ENCODE results near the gene UNK. TPM values are rescaled to one million over a fixed set of nuclear protein-coding genes. Genes with fewer than 3 reads are reported as not detected.

UNK gene
- total and polyA plus RNA-seq, 9 of the 15 experiments (the other 6 are each of a cell fraction or from before 2014, with no cell fraction given) = 12.8 to 38.6 (median 24.8) TPM

GRCh38 chr17:75763269-75763607, 21.4 kb upstream of the UNK start:
- H4K20me1 ChIP-seq (replicated peaks; ENCODE audit: control insufficient read depth, insufficient read depth, low read length) = no peaks in the 10 kb centered on the region; the same call in 1 of the 2 replicates
- 94% methylated on average over 3 of the region's 3 CpGs for WGBS (ENCODE audit: insufficient coverage, low coverage, missing lambda C conversion rate)
- no peak overlapping the region for H3K4me2 ChIP-seq (ENCODE audit: insufficient read depth, low read length)
- BruUV-seq (replicated peaks) = no TSS peak
- H3K4me1 ChIP-seq (replicated peaks in 1 of 2; ENCODE audit: control insufficient read depth in 2 of 2, insufficient read depth in 2 of 2, low read length in 2 of 2) = peaks cover 12 to 44% of the 10 kb centered on the region in 2 experiments
- intact Hi-C loops (cut with micrococcal nuclease) = loop anchor here (5.0 kb wide), 1 partner anchor 84 kb away; no protein-coding TSS in a partner anchor
- in situ Hi-C loops (cut with MboI) = no loop called here
- ChIA-PET CTCF (ENCODE audit: low intra/inter-chr PET ratio) (no interaction called here), POLR2A (interaction anchor here (1.6 to 14.7 kb wide), 3 partner anchors 9 to 67 kb away, joined by 6 to 464 read pairs (median 8); a partner anchor contains a TSS)
- no peak overlapping the region for H2AFZ ChIP-seq (ENCODE audit: low read depth, low read length)
- peaks cover 4% of the 10 kb centered on the region for H3K9me1 ChIP-seq (ENCODE audit: control insufficient read depth, insufficient read depth, low read length)
- no peaks in the 10 kb centered on the region for H3K9me3 ChIP-seq (replicated peaks; ENCODE audit: control insufficient read depth, insufficient read depth, low read depth, low read length)
- ATAC-seq (no peak), FAIRE-seq (no peak), DNase-seq (ENCODE audit: extremely low read depth in 1 of 4, low spot score in 3 of 4) (no peak)
- H3K27me3 ChIP-seq (ENCODE audit: control insufficient read depth in 2 of 2, insufficient read depth in 2 of 2, low read length in 2 of 2) = no peaks in the 10 kb centered on the region
- no peaks in the 10 kb centered on the region for H3K36me3 ChIP-seq (ENCODE audit: control insufficient read depth, insufficient read depth, low read length)
- TF ChIP-seq ZNF143 (CRISPR knock-in tag; IDR thresholded peaks at IDR 0.05) = 0 out of 2 replicates have a peak, but pooled peaks have one; percentile 20
- TF ChIP-seq BRF1 (IDR thresholded peaks at IDR 0.05; ENCODE audit: borderline replicate concordance, extremely low read depth, insufficient read length) = no peak
- no peaks in the 10 kb centered on the region for H3K79me2 ChIP-seq (ENCODE audit: control insufficient read depth, insufficient read depth, low read length)
- no peak overlapping the region for H3K4me3 ChIP-seq
- H3K27ac ChIP-seq (ENCODE audit: extremely low read depth, low read depth, low read length) = no peak overlapping the region
- peak overlapping the region in 1 of 2 experiments; percentile 65; a peak in 1 of 4 replicates for H3K9ac ChIP-seq (ENCODE audit: insufficient read depth in 1 of 2, low read depth in 2 of 2, low read length in 2 of 2)

- FAIRE-seq = peak; percentile 15
- TF ChIP-seq HCFC1 (IDR thresholded peaks at IDR 0.05; ENCODE audit: low read depth, low read length) (no peak), ZNF197 (CRISPR knock-in tag; IDR thresholded peaks at IDR 0.05; ENCODE audit: low read depth) (no peak), GATA2 (CRISPR knock-in tag; IDR thresholded peaks at IDR 0.05) (no peak), KDM1A (IDR thresholded peaks at IDR 0.05) (peak in 1 of 2 experiments; percentile 48; a peak in 1 of 4 replicates), PTBP1 (IDR thresholded peaks at IDR 0.05; ENCODE audit: low read depth, low read length) (no peak), E4F1 (CRISPR knock-in tag; IDR thresholded peaks at IDR 0.05; ENCODE audit: borderline replicate concordance) (no peak), FOXA3 (CRISPR knock-in tag; conservative IDR thresholded peaks at IDR 0.05 in 1 of 2, IDR thresholded peaks at IDR 0.05 in 1 of 2) (peak in 1 of 2 experiments; percentile 34; a peak in 1 of 4 replicates), POLR2A (conservative IDR thresholded peaks at IDR 0.05) (no peak)
Observed at GRCh38 chr17:75763613-75764416, 20.8 kb upstream of the UNK start.

More at GRCh38 chr17:75763613-75764416, 20.8 kb upstream of the UNK start:
- WGBS (ENCODE audit: insufficient coverage, low coverage, missing lambda C conversion rate) = 72% methylated on average over 16 of the region's 16 CpGs
- Histone ChIP-seq H3K9me3 (replicated peaks; ENCODE audit: control insufficient read depth, insufficient read depth, low read depth, low read length) (no peaks in the 10 kb centered on the region), H3K9ac (ENCODE audit: insufficient read depth in 1 of 2, low read depth in 2 of 2, low read length in 2 of 2) (peak overlapping the region; percentile 88 to 92), H3K27ac (ENCODE audit: extremely low read depth, low read depth, low read length) (peak overlapping the region; percentile 59), H3K4me3 (peak overlapping the region; percentile 74), H3K27me3 (ENCODE audit: control insufficient read depth in 2 of 2, insufficient read depth in 2 of 2, low read length in 2 of 2) (no peaks in the 10 kb centered on the region), H3K4me2 (ENCODE audit: insufficient read depth, low read length) (peak overlapping the region; percentile 85), H3K36me3 (ENCODE audit: control insufficient read depth, insufficient read depth, low read length) (no peaks in the 10 kb centered on the region), H3K79me2 (ENCODE audit: control insufficient read depth, insufficient read depth, low read length) (no peaks in the 10 kb centered on the region), H3K9me1 (ENCODE audit: control insufficient read depth, insufficient read depth, low read length) (peaks cover 4% of the 10 kb centered on the region), H3K4me1 (replicated peaks in 1 of 2; ENCODE audit: control insufficient read depth in 2 of 2, insufficient read depth in 2 of 2, low read length in 2 of 2) (peaks cover 12 to 38% of the 10 kb centered on the region in 2 experiments), H4K20me1 (replicated peaks; ENCODE audit: control insufficient read depth, insufficient read depth, low read length) (no peaks in the 10 kb centered on the region; the same call in 1 of the 2 replicates), H2AFZ (ENCODE audit: low read depth, low read length) (peak overlapping the region; percentile 92)
- ATAC-seq (peak; percentile 9), DNase-seq (ENCODE audit: extremely low read depth in 1 of 4, low spot score in 3 of 4) (peak in 2 of 4 experiments; percentile 50 to 56)
- CTCF ChIA-PET (ENCODE audit: low intra/inter-chr PET ratio) = interaction anchor here (0.6 to 1.9 kb wide), 3 partner anchors 65 to 241 kb away, joined by 3 to 5 read pairs (median 3); no protein-coding TSS in a partner anchor
- POLR2A ChIA-PET = interaction anchor here (0.6 to 14.7 kb wide), 7 partner anchors 10 to 91 kb away, joined by 3 to 464 read pairs (median 4); partner anchors contain the start of gene WBP2
- in situ Hi-C loops (cut with MboI) = no loop called here
- intact Hi-C loops (cut with micrococcal nuclease) = loop anchor here (5.0 kb wide), 1 partner anchor 83 kb away; no protein-coding TSS in a partner anchor
- BruUV-seq (replicated peaks) = no TSS peak
